Endodermal cell (in vitro differentiated cells): ENCODE measurements around the gene TRMT61A. TPM values are rescaled to one million over a fixed set of nuclear protein-coding genes. Genes with fewer than 3 reads are reported as not detected.

ENCODE experiments used
- DNase-seq: peaks from one replicate; pipeline ENCODE4 v3.0.0-alpha.2; 2017
- H3K27ac ChIP-seq: 2 replicates; pipeline ENCODE4 v1.5.1; 2013; ENCODE audit warnings: mild to moderate bottlenecking, low read depth, low read length, moderate library complexity
- H3K27me3 ChIP-seq: 2 replicates; pipeline ENCODE4 v1.6.1; 2013; ENCODE audit warnings: mild to moderate bottlenecking, low read length, moderate library complexity; ENCODE audit not compliant: insufficient read depth, control insufficient read depth, poor library complexity, severe bottlenecking
- H3K36me3 ChIP-seq: 2 replicates; pipeline ENCODE4 v1.7.0; 2013; ENCODE audit warnings: mild to moderate bottlenecking, low read length, moderate library complexity; ENCODE audit not compliant: control insufficient read depth, insufficient read depth
- H3K4me1 ChIP-seq: one replicate; pipeline ENCODE4 v1.7.0; 2013; ENCODE audit warnings: low read length; ENCODE audit not compliant: control insufficient read depth, insufficient read depth
- H3K4me3 ChIP-seq: 2 replicates; pipeline ENCODE4 v1.5.1; 2013; ENCODE audit warnings: mild to moderate bottlenecking, low read length, moderate library complexity
- H3K9ac ChIP-seq: 2 replicates; pipeline ENCODE4 v1.6.1; 2013; ENCODE audit warnings: mild to moderate bottlenecking, low read length, moderate library complexity; ENCODE audit not compliant: poor library complexity, severe bottlenecking; ENCODE audit errors: extremely low read depth
- H3K9me3 ChIP-seq: 2 replicates; pipeline ENCODE4 v1.6.1; 2013; ENCODE audit warnings: mild to moderate bottlenecking, low read length, moderate library complexity; ENCODE audit not compliant: control insufficient read depth
- H3K27ac Mint-ChIP-seq: 2 replicates; pipeline ENCODE4 v1.8.0; 2020; ENCODE audit warnings: mixed read lengths
- H3K27me3 Mint-ChIP-seq: 2 replicates; pipeline ENCODE4 v1.8.0; 2021; ENCODE audit warnings: mild to moderate bottlenecking, mixed read lengths; ENCODE audit not compliant: insufficient read depth
- H3K36me3 Mint-ChIP-seq: 2 replicates; pipeline ENCODE4 v1.8.0; 2020; ENCODE audit warnings: low read depth, mixed read lengths
- H3K4me1 Mint-ChIP-seq: 2 replicates; pipeline ENCODE4 v1.8.0; 2020; ENCODE audit warnings: mixed read lengths
- H3K4me3 Mint-ChIP-seq: 2 replicates; pipeline ENCODE4 v1.8.0; 2020; ENCODE audit warnings: mild to moderate bottlenecking, moderate library complexity, mixed read lengths
- H3K9me3 Mint-ChIP-seq: 2 replicates; pipeline ENCODE4 v1.8.0; 2020; ENCODE audit warnings: mild to moderate bottlenecking, mixed read lengths
- WGBS, 2 experiments: methylation state at CpG; one replicate each; pipeline versions ENCODE4 v1.1.5 to v1.1.7; 2013; ENCODE audit warnings: missing lambda C conversion rate in 2 of 2, mixed read lengths in 1 of 2; ENCODE audit not compliant: insufficient coverage in 1 of 2, insufficient read length in 1 of 2; 5-methylcytosine and 5-hydroxymethylcytosine counted together
- total RNA-seq, 2 donors: library from RNA; stranded (reverse); fragmentation: NEBNext Ultra II Directional in 1 of 2; extraction: Animal tissue kit (Norgen Biotek cat#: 25700) in 1 of 2; gene quantifications; 2 replicates in 1 of 2; 3 replicates in 1 of 2; pipeline ENCODE4 v1.2.1, GENCODE V29; 2021
- TF ChIP-seq, protein P1 (sequence below): fragments of 200-600 bp; sonication (generic); conservative IDR thresholded peaks from 2 replicates; pipeline ENCODE4 v1.5.0; 2021; ENCODE audit warnings: antibody characterized with exemption, mild to moderate bottlenecking

The TRMT61A gene
- total RNA-seq, 2 donors from 2014 or later: 7.4 to 7.9 TPM

DNA sequence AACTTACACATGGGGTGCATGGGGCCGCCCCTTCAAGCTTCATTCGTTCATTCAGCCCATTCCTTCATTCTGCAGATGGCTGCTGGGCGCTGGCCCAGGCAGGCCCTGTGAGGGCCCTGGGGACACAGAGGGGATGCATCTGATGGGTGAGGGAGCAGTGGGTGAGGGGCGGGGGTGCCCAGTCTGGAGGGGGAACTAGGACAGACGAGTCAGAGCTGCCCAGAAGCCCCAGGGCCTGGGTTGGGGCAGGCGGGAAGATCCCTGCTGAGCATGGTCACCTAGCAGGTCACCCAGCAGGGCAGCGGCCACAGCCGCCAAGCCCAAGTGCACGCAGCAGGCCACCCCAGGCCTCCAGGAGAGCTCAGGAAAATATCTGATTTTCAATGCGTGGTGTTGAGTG, 14.1 kb downstream of the TRMT61A start:
- WGBS, 2 experiments: 78 to 100% methylated on average over 2 to 10 of the region's 10 CpGs
- Mint-ChIP-seq H3K36me3 (no peaks in the 10 kb centered on the region), H3K27me3 (peaks cover 3% of the 10 kb centered on the region), H3K4me3 (no peak overlapping the region), H3K9me3 (no peaks in the 10 kb centered on the region), H3K27ac (peak overlapping the region; percentile 80), H3K4me1 (no peaks in the 10 kb centered on the region)
- no peak overlapping the region for H3K9ac ChIP-seq
- TF ChIP-seq, protein P1, sequence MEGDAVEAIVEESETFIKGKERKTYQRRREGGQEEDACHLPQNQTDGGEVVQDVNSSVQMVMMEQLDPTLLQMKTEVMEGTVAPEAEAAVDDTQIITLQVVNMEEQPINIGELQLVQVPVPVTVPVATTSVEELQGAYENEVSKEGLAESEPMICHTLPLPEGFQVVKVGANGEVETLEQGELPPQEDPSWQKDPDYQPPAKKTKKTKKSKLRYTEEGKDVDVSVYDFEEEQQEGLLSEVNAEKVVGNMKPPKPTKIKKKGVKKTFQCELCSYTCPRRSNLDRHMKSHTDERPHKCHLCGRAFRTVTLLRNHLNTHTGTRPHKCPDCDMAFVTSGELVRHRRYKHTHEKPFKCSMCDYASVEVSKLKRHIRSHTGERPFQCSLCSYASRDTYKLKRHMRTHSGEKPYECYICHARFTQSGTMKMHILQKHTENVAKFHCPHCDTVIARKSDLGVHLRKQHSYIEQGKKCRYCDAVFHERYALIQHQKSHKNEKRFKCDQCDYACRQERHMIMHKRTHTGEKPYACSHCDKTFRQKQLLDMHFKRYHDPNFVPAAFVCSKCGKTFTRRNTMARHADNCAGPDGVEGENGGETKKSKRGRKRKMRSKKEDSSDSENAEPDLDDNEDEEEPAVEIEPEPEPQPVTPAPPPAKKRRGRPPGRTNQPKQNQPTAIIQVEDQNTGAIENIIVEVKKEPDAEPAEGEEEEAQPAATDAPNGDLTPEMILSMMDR: no peak
- no peak for DNase-seq
- no peak overlapping the region for H3K4me3 ChIP-seq
- H3K27ac ChIP-seq: peak overlapping the region; percentile 100
- H3K36me3 ChIP-seq: no peaks in the 10 kb centered on the region
- no peaks in the 10 kb centered on the region for H3K27me3 ChIP-seq
- no peaks in the 10 kb centered on the region for H3K9me3 ChIP-seq
- H3K4me1 ChIP-seq: peaks cover 11% of the 10 kb centered on the region

DNA sequence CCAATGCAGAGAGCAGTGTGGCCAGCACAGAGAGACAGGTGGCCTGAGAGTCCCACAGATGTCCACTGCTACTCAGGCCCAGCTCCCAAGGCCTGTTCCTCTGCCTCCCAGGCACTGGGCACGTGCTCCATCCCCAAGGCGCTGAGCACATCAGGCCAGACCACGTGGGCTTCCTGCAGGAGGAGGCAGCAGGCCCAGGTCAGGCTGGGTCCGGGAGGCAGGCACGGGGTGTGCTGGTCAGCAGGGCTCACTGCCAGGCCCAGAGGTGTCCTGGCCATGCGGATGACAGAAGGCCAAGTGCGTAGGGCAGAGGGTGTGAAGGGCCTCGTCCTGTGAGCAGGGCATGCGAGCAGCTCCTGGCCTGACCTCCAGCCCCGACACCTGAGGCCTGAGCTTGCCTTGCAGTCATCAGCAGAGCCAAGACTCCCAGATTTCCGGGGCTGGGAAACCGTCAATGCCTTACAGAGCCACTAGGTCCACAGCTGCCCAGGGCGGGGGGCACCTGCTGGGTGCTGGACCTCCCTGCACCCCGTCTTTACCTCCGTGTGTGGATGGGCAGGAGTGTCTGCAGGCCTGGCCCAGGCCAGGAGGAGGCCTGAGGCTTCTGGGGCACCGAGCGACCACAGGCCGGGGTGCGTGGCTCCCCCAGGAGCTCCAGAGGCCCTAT, 14.9 kb downstream of the TRMT61A start:
- H3K27ac Mint-ChIP-seq: no peak overlapping the region
- H3K27ac ChIP-seq: peak overlapping the region; percentile 100
- no peak overlapping the region for H3K9ac ChIP-seq
- H3K9me3 ChIP-seq: no peaks in the 10 kb centered on the region
- DNase-seq: no peak
- TF ChIP-seq, protein P1: no peak
- peaks cover 11% of the 10 kb centered on the region for H3K4me1 ChIP-seq
- no peaks in the 10 kb centered on the region for H3K27me3 ChIP-seq
- peaks cover 3% of the 10 kb centered on the region for H3K27me3 Mint-ChIP-seq
- H3K36me3 ChIP-seq: no peaks in the 10 kb centered on the region
- H3K4me3 Mint-ChIP-seq: no peak overlapping the region
- 91 to 98% methylated on average over 10 to 19 of the region's 19 CpGs for WGBS, 2 experiments
- H3K4me1 Mint-ChIP-seq: no peaks in the 10 kb centered on the region
- H3K36me3 Mint-ChIP-seq: no peaks in the 10 kb centered on the region
- no peak overlapping the region for H3K4me3 ChIP-seq
- no peaks in the 10 kb centered on the region for H3K9me3 Mint-ChIP-seq

DNA sequence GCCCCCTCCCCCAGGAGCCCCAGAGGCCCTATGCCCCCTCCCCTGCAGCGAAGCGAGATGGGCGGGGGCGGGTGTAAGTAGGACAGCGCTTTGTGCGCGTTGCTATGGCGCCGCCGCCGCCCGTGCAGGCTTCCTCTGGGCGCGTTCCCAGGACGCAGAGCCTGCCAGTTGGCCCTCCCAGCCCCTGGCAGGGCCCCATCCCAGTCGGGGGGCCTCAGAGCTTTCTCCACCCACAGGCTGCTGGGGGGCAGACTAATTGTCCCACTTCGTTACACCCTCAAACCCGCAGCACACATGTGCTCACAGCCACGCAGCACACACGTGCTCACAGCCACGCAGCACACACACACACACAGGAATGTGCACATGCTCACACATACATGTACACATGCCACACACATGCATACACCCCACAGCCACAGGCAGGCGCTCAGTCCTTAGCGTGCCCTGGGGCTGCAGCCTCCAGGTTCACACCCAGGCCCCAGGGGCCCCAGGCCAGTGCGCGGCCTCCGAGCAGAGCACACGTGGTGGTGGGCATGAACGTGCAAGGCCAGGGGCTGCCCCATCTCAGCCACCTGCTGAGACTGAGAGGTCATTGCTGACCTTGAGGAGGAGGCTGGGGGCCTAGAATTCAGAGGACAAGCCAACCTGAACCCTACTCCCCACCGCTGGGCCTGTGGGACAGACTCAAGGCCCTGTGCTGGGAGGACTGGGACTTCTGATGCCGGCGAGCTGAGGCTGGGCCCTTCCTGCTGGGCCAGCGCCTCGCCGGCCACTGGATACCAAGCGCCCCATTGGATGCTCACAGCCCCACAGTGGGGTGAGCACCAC, 15.6 kb downstream of the TRMT61A start:
- Histone ChIP-seq H3K27me3 (no peaks in the 10 kb centered on the region), H3K9me3 (no peaks in the 10 kb centered on the region), H3K27ac (peak overlapping the region; percentile 100), H3K9ac (no peak overlapping the region), H3K4me3 (no peak overlapping the region), H3K36me3 (no peaks in the 10 kb centered on the region), H3K4me1 (peaks cover 11% of the 10 kb centered on the region)
- H3K36me3 Mint-ChIP-seq: no peaks in the 10 kb centered on the region
- H3K9me3 Mint-ChIP-seq: no peaks in the 10 kb centered on the region
- 94 to 95% methylated on average over 5 to 35 of the region's 35 CpGs for WGBS, 2 experiments
- no peak for DNase-seq
- no peaks in the 10 kb centered on the region for H3K4me1 Mint-ChIP-seq
- no peak overlapping the region for H3K27ac Mint-ChIP-seq
- H3K27me3 Mint-ChIP-seq: no peaks in the 10 kb centered on the region
- H3K4me3 Mint-ChIP-seq: no peak overlapping the region
- TF ChIP-seq, protein P1: no peak
